Sigmoid colon (tissue), 3 donors: Measurements from ENCODE around the gene KCNJ4.

Experiments used
- CTCF ChIP-seq, 4 experiments: fragments of 450-650 bp in 3 of 4; fragments of 200-600 bp in 1 of 4; IDR thresholded peaks; one replicate each; pipeline ENCODE4 v1.5.1; 2016 to 2019; ENCODE audit warnings: antibody characterized with exemption in 4 of 4, mild to moderate bottlenecking in 3 of 4, moderate library complexity in 2 of 4
- POLR2A ChIP-seq, 2 donors: fragments of 450-650 bp; IDR thresholded peaks; one replicate each; pipeline ENCODE4 v1.6.1; 2016; ENCODE audit warnings: antibody characterized with exemption in 2 of 2, mild to moderate bottlenecking in 2 of 2, moderate library complexity in 2 of 2

GRCh38 chr22:38489142-38489541 is 34.1 kb upstream of the KCNJ4 start:
- TF ChIP-seq CTCF (IDR thresholded peaks at IDR 0.05) (no peak), POLR2A (IDR thresholded peaks at IDR 0.05) (no peak)
